Urinary bladder (tissue), 4 donors: ENCODE data around the gene CNNM4. TPM values are rescaled to one million over a fixed set of nuclear protein-coding genes. Genes with fewer than 3 reads are reported as not detected.

Experiments
- DNase-seq: peaks from one replicate; pipeline ENCODE4 v3.0.0-alpha.2; 2015; ENCODE audit errors: extremely low spot score
- H3K27ac ChIP-seq: one replicate; pipeline ENCODE4 v1.5.1; 2013; ENCODE audit warnings: low read depth, mild to moderate bottlenecking, moderate library complexity
- H3K36me3 ChIP-seq: one replicate; pipeline ENCODE4 v1.6.1; 2013; ENCODE audit warnings: mild to moderate bottlenecking, moderate library complexity; ENCODE audit not compliant: insufficient read depth
- H3K4me1 ChIP-seq: one replicate; pipeline ENCODE4 v1.6.1; 2013; ENCODE audit warnings: mild to moderate bottlenecking, moderate library complexity; ENCODE audit not compliant: insufficient read depth
- H3K4me3 ChIP-seq: one replicate; pipeline ENCODE4 v1.5.1; 2013; ENCODE audit warnings: low read depth, low read length
- WGBS: extraction: QIAGEN DNeasy Blood & Tissue Kit; methylation state at CpG from one replicate; pipeline ENCODE4 v1.1.7; 2013; 5-methylcytosine and 5-hydroxymethylcytosine counted together
- polyA plus RNA-seq: library from polyadenylated mRNA; stranded (reverse); fragments of 200-250 nt; gene quantifications from one replicate; pipeline ENCODE4 v1.2.3, GENCODE V29; 2013
- total RNA-seq: library from RNA; depleted of rRNA; stranded (reverse); fragments of >200 nt; gene quantifications from one replicate; pipeline ENCODE4 v1.2.3, GENCODE V29; 2014
- donor health status: healthy with polysubstance abuse.
- donor health status: healthy.

The CNNM4 gene
- total and polyA plus RNA-seq, 2 donors: 4.8 to 5.8 TPM

- no peak for DNase-seq
- Histone ChIP-seq H3K4me3 (no peak overlapping the region), H3K36me3 (peaks cover 3% of the 10 kb centered on the region), H3K4me1 (no peaks in the 10 kb centered on the region), H3K27ac (no peak overlapping the region)
- 85% methylated on average over 17 of the region's 17 CpGs for WGBS
Observed at GRCh38 chr2:96844405-96844808, 83.7 kb downstream of the CNNM4 start.

DNA sequence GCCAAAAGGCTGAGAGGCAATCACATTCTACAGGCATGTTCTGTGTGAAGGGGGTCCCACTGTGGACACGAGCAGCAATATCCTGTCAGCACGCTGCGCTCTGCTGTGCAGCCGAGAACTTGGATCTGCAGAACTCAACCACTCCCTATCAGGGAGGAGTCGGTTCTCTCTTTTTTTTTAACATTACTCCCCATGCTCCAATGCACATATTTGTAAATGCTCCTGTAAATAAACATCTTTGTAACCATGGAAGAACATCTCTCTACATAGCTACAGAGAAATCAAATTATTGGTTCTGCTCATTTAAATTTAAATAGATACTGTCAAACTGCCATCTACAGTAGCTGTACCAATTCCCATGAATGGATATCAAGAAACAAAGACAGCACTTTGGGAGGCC, 86.1 kb downstream of the CNNM4 start:
- DNase-seq: no peak
- peaks cover 3% of the 10 kb centered on the region for H3K36me3 ChIP-seq
- 91% methylated on average over 5 of the region's 5 CpGs for WGBS
- no peak overlapping the region for H3K4me3 ChIP-seq
- no peak overlapping the region for H3K27ac ChIP-seq
- H3K4me1 ChIP-seq: no peaks in the 10 kb centered on the region

DNA sequence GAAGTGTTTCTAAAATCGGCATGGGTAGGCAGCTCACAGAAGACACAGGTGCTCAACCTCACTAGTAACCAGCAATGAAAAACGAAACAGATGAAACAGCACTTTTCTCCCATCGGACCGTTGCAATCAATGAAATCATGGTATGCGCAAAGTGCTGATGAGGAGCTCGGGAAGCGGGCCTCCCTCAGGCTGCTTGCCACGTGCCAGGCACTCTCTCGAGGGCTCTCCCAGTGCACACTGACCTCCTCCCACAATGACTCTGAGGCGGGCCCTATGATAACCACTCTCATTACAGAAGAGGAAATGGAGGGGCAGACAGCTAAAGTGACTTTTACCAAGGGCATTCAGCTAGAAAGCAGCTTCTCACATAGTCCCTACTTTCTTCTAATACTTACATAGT, 86.9 kb downstream of the CNNM4 start:
- peaks cover 3% of the 10 kb centered on the region for H3K36me3 ChIP-seq
- H3K4me1 ChIP-seq: no peaks in the 10 kb centered on the region
- WGBS: 87% methylated on average over 10 of the region's 10 CpGs
- H3K4me3 ChIP-seq: no peak overlapping the region
- no peak for DNase-seq
- H3K27ac ChIP-seq: no peak overlapping the region

DNA sequence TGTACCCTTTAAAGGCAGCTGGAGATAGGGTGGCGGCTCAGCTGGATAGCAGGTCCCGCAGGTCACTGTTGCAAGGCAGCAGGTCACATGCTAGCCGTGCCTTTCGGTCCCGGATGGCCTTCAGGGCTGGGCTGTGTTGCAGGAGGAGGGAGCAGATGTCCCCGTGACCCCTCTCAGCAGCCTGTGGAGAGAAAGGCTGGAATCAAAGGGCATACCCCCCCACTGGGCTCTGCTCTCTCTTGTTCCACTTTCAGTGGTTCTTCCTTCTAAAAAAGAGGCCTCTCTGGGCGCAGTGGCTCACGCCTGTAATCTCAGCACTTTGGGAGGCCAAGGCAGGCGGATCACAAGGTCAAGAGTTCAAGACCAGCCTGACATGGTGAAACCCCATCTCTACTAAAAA, 87.6 kb downstream of the CNNM4 start:
- Histone ChIP-seq H3K27ac (no peak overlapping the region), H3K4me3 (no peak overlapping the region), H3K4me1 (no peaks in the 10 kb centered on the region), H3K36me3 (peaks cover 3% of the 10 kb centered on the region)
- 81% methylated on average over 9 of the region's 9 CpGs for WGBS
- DNase-seq: no peak

DNA sequence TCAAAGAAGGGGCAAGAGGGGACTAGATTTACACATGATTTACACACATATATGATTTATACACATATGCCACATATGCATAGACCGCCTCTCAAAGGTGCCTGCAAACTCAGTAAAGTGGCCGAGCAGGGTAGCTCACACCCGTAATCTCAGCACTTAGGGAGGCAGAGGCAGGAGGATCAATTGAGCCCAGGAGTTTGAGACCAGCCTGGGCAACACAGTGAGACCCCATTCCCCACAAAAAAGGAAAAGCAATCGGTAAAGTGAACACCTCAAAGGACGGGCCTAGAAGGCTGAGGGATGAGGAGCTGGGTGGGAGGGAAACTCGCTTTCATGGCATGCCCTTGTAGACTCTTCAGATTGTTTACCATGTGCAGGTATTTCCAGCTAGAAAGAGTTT, 92.0 kb downstream of the CNNM4 start:
- DNase-seq: no peak
- Histone ChIP-seq H3K4me1 (no peaks in the 10 kb centered on the region), H3K27ac (no peak overlapping the region), H3K36me3 (peaks cover under 1% of the 10 kb centered on the region), H3K4me3 (no peak overlapping the region)
- 92% methylated on average over 6 of the region's 6 CpGs for WGBS

DNA sequence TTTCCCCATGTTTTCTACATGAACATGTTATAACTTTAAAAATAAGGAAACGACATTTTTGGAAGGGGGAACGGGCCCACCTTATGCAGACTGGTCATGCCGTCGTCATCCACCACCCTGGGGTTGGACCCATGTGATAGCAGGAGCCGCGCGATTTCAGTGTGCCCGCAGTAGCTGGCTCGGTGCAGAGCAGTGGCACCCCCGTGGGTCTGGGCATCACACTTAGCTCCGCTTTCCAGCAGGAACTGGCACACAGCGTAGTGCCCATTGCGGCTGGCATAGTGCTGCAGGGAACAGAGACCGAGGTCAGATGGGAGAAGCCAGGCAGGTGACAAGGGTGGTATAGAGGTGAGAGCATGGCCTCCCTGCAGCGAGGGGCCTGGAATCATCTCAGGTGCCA, 92.6 kb downstream of the CNNM4 start:
- Histone ChIP-seq H3K4me3 (no peak overlapping the region), H3K36me3 (no peaks in the 10 kb centered on the region), H3K4me1 (no peaks in the 10 kb centered on the region), H3K27ac (no peak overlapping the region)
- no peak for DNase-seq
- 96% methylated on average over 15 of the region's 15 CpGs for WGBS

GRCh38 chr2:96856776-96857666, 96.3 kb downstream of the CNNM4 start:
- Histone ChIP-seq H3K36me3 (peaks cover 3% of the 10 kb centered on the region), H3K27ac (peak overlapping the region; percentile 51), H3K4me3 (peak overlapping the region; percentile 48), H3K4me1 (no peaks in the 10 kb centered on the region)
- 9% methylated on average over 27 of the region's 27 CpGs for WGBS
- DNase-seq: no peak

GRCh38 chr2:96857667-96858372, 97.1 kb downstream of the CNNM4 start, which contains the start of gene ANKRD39:
Gene ANKRD39, minus strand, starts transcription at chr2:96858016. Its CDS starts 29 bp downstream, at chr2:96857987.
- H3K36me3 ChIP-seq: peaks cover 3% of the 10 kb centered on the region
- DNase-seq: peak; percentile 93
- WGBS: under 1% methylated on average over 81 of the region's 81 CpGs
- H3K27ac ChIP-seq: peak within 1 kb of the TSS; percentile 69
- H3K4me1 ChIP-seq: no peaks in the 10 kb centered on the region
- H3K4me3 ChIP-seq: peak within 1 kb of the TSS; percentile 48

DNA sequence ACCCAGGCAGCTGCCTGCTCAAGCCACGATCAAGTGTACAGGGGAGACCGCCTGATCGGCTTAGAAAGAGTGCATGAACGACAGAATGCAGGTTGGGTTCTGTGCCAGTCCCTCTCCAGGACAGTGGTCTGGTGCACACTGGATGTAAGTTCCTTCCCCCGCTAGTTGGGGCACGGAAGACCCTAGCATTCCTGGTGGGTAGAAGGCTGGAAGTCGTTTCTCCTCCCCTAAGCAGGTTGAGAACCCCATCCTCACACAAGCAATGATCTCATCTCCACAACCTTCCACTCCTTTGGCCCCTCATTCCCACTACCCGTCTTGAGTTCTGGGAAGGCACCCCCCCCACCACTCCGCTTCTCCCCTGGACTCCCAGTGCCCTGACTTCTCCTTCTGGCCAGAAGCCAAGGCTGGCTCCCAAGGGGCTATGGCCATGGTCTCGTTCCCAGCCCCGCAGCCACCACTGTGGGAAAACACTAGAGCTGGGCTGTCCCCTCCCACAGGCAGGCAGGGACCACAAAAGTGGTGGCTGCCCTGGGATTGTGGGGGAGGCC, 98.5 kb downstream of the CNNM4 start:
- Histone ChIP-seq H3K4me1 (no peaks in the 10 kb centered on the region), H3K36me3 (peaks cover 6% of the 10 kb centered on the region), H3K4me3 (no peak overlapping the region), H3K27ac (peak overlapping the region; percentile 48)
- 24% methylated on average over 11 of the region's 11 CpGs for WGBS
- DNase-seq: no peak

DNA sequence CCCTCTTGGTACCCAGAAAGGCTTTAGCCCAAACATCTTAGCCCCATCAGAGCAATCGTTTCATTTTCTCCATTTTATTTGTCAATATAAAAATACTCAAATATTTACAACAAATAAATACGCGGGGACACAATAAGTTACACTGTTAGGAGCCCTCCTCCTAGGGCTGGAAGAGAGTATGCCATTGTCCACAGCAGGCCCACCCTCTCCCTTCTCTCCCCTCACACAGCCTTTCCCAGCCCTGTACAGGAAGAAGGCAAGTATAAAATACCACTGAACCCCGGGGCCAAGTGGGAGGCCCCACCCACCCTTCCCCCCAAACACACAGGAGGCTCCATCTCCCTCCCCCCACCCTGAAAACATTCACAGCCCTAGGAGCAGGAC, 99.0 kb downstream of the CNNM4 start:
- H3K27ac ChIP-seq: no peak overlapping the region
- no peaks in the 10 kb centered on the region for H3K4me1 ChIP-seq
- peaks cover 9% of the 10 kb centered on the region for H3K36me3 ChIP-seq
- WGBS: 31% methylated on average over 4 of the region's 4 CpGs
- no peak for DNase-seq
- no peak overlapping the region for H3K4me3 ChIP-seq

- Histone ChIP-seq H3K4me1 (no peaks in the 10 kb centered on the region), H3K36me3 (peaks cover 9% of the 10 kb centered on the region), H3K4me3 (no peak overlapping the region), H3K27ac (no peak overlapping the region)
- WGBS: 67% methylated on average over 38 of the region's 38 CpGs
- DNase-seq: no peak
Observed at GRCh38 chr2:96860065-96861029, 99.6 kb downstream of the CNNM4 start.

DNA sequence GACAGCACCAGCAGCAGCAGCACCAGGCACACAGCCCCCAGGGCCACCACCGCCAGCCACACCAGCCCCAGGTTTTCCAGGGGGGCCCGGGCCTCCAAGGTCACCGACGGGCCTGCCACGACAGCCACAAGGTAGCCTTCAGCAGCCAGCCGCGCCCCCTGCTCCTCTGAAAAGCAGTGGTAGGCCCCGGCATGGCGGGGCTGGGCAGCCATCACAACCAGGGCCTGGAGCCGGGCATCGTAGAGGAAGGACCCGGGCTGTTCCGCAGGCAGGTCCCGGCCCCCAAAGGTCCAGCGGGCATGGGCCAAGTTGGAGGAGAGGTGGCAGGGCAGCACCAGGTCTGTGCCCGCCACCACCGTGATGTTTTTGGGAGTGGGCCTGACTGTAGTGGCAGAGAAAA, 100.4 kb downstream of the CNNM4 start:
- 90% methylated on average over 17 of the region's 17 CpGs for WGBS
- peaks cover 9% of the 10 kb centered on the region for H3K36me3 ChIP-seq
- H3K4me3 ChIP-seq: no peak overlapping the region
- no peak overlapping the region for H3K27ac ChIP-seq
- DNase-seq: no peak
- H3K4me1 ChIP-seq: no peaks in the 10 kb centered on the region
